Measurements from ENCODE around the gene GARIN5A.

GARIN5A gene

GRCh38 chr19:50510121-50510670, 33.5 kb upstream of the GARIN5A start:
- no peak for DNase-seq (ENCODE audit: low read depth, low spot score)
- H3K27ac ChIP-seq = peak overlapping the region; percentile 40

GRCh38 chr19:50509366-50509765, 32.7 kb upstream of the GARIN5A start:
- H3K27ac ChIP-seq = no peak overlapping the region
- no peak for DNase-seq (ENCODE audit: low read depth, low spot score)

GRCh38 chr19:50508843-50509190, 32.2 kb upstream of the GARIN5A start:
- no peak overlapping the region for H3K27ac ChIP-seq
- no peak for DNase-seq (ENCODE audit: low read depth, low spot score)

GRCh38 chr19:50507376-50507775, 30.7 kb upstream of the GARIN5A start:
- DNase-seq (ENCODE audit: low read depth, low spot score) = no peak
- H3K27ac ChIP-seq = no peak overlapping the region

- no peak for DNase-seq (ENCODE audit: low read depth, low spot score)
- no peak overlapping the region for H3K27ac ChIP-seq
Observed at GRCh38 chr19:50506700-50507099, 30.1 kb upstream of the GARIN5A start.

- no peak overlapping the region for H3K27ac ChIP-seq
- DNase-seq (ENCODE audit: low read depth, low spot score) = no peak
Observed at GRCh38 chr19:50505856-50506611, 29.4 kb upstream of the GARIN5A start.

GRCh38 chr19:50501568-50502475, 25.2 kb upstream of the GARIN5A start:
- no peak for DNase-seq (ENCODE audit: low read depth, low spot score)
- no peak overlapping the region for H3K27ac ChIP-seq

GRCh38 chr19:50501186-50501567, 24.5 kb upstream of the GARIN5A start:
- no peak for DNase-seq (ENCODE audit: low read depth, low spot score)
- no peak overlapping the region for H3K27ac ChIP-seq

GRCh38 chr19:50500753-50501151, 24.1 kb upstream of the GARIN5A start:
- H3K27ac ChIP-seq = no peak overlapping the region
- DNase-seq (ENCODE audit: low read depth, low spot score) = no peak

GRCh38 chr19:50500060-50500752, 23.6 kb upstream of the GARIN5A start:
- DNase-seq (ENCODE audit: low read depth, low spot score) = no peak
- no peak overlapping the region for H3K27ac ChIP-seq

- no peak for DNase-seq (ENCODE audit: low read depth, low spot score)
- H3K27ac ChIP-seq = no peak overlapping the region
Observed at GRCh38 chr19:50498219-50499056, 21.8 kb upstream of the GARIN5A start.

- no peak for DNase-seq (ENCODE audit: low read depth, low spot score)
- no peak overlapping the region for H3K27ac ChIP-seq
Observed at GRCh38 chr19:50497022-50497405, 20.4 kb upstream of the GARIN5A start.

- no peak overlapping the region for H3K27ac ChIP-seq
Observed at GRCh38 chr19:50496189-50497021, 19.8 kb upstream of the GARIN5A start.

GRCh38 chr19:50495020-50495531, 18.4 kb upstream of the GARIN5A start:
- no peak for DNase-seq (ENCODE audit: low read depth, low spot score)
- H3K27ac ChIP-seq = no peak overlapping the region

More at GRCh38 chr19:50496189-50497021, 19.8 kb upstream of the GARIN5A start:
- no peak for DNase-seq (ENCODE audit: low read depth, low spot score)

GRCh38 chr19:50494186-50495019, 17.8 kb upstream of the GARIN5A start:
- H3K27ac ChIP-seq = no peak overlapping the region
- no peak for DNase-seq (ENCODE audit: low read depth, low spot score)

GRCh38 chr19:50493171-50493570, 16.5 kb upstream of the GARIN5A start:
- DNase-seq (ENCODE audit: low read depth, low spot score) = no peak
- H3K27ac ChIP-seq = no peak overlapping the region

- H3K27ac ChIP-seq = no peak overlapping the region
Observed at GRCh38 chr19:50492303-50493052, 15.8 kb upstream of the GARIN5A start.

More at GRCh38 chr19:50492303-50493052, 15.8 kb upstream of the GARIN5A start:
- DNase-seq (ENCODE audit: low read depth, low spot score) = no peak
